GM18517 (cell line): ENCODE measurements around the gene CNOT6.
"Not testable (repeated sequence)": the region's sequence is repeated elsewhere in the genome, so short reads cannot be mapped to it uniquely, and the experiment has no call there.

Experiments
- ATAC-seq: cut with Tn5 transposase; IDR thresholded peaks from one replicate; pipeline ENCODE4 v1.9.1; 2021; ENCODE audit warnings: mild to moderate bottlenecking, moderate library complexity; ENCODE audit not compliant: unreplicated experiment

CNOT6 gene

DNA sequence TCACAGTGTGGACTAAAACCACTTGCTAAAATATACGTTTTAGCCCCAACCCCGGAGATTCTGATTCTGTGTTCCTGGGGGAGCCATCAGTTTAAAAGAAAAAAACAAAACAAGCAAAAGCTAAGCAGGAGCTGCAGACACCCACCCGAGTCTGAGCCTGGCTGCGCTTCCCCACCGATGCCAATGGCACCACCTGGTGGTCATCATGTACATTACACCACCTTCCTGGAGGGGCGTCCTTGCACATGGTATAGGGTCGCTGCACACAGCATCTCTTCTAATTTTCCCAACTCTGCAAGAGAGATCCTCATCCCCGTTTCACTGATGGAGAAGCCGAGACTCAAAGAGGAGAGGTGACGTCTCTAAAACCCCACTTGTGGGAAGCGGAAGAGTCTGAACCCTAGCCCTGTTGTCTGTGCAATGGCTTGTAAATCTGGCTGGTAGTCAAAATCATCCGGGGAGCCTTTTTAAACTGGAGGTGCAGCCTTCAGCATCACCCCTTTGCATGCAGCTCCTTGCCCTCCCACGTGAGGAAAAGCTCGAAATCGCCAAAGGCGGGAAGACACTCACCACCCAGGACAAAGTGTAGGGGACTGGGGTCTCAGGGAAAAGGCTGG lies 23.1 kb upstream of the CNOT6 start:
- no peak for ATAC-seq

DNA sequence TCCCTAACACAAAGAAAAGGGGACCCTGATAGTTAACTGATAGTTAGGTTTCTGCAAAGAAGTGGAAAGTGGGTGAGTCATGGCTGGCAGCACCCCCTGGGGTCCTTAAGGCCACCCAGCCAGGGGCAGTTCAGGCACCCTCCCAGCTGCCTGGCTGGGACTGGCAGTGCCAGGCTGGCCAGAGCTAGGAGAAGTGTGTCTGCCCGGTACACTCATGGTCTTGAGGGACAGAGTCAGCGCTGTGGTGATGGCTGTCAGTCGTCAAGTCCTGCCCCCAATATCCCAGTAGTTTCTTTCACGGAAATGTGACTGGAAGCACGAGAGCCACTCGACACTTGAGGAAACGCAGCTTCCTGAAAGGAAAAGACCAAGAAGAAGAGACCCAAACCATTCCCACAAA lies 22.3 kb upstream of the CNOT6 start:
- ATAC-seq, result no peak

DNA sequence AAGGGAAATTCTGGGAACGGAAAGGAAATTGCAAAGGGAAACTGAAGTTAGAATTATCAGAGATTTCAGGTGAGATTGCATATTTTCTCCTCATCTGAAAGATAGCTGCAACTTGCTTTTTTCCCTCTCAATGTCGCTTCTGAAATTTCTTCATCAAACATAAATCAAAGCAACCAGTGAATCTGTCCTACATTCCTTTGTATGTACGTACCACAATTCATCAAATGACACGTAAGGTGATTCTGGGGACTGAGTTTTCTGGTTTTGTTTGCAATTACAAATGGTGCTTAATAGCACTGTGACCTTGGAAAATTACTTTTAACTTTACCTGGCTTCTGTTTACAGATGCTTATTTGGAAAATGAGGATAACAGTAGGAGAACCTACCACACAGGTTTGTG lies 21.9 kb upstream of the CNOT6 start:
- ATAC-seq, result no peak

DNA sequence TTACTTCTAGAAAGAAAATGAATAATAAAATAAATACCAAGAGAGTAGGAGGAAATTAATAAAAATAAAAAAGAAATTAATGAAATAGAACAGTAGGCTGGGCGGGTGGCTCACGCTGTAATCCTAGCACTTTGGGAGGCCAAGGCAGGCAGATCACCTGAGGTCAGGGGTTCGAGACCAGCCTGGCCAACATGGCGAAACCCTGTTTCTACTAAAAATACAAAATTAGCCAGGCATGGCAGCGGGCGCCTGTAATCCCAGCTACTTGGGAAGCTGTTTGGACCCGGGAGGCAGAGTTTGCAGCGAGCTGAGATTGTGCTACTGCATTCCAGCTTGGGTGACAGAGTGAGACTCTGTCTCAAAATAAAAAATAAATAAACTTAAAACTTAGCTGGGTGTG lies 20.8 kb upstream of the CNOT6 start:
- not testable (repeated sequence) for ATAC-seq

DNA sequence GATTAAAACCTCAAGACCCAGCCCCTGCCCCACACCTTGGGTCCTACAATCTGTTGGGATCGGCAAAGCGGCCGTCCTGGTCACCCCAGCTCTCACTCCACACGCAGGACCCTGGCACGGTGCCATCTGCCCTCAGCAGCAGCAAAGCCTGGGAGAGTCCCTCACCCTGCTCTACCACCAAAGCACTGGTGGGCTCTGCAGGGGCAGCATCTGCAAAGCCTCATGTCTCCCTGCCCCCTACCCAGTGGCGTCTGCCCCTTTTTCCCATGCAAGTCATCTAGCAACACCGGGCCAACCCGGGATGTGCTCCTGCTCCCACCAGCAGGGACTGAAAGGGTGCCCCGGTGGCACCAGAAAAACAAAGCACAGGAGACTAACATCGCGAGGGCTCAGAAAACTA lies 19.6 kb upstream of the CNOT6 start:
- ATAC-seq, result no peak

DNA sequence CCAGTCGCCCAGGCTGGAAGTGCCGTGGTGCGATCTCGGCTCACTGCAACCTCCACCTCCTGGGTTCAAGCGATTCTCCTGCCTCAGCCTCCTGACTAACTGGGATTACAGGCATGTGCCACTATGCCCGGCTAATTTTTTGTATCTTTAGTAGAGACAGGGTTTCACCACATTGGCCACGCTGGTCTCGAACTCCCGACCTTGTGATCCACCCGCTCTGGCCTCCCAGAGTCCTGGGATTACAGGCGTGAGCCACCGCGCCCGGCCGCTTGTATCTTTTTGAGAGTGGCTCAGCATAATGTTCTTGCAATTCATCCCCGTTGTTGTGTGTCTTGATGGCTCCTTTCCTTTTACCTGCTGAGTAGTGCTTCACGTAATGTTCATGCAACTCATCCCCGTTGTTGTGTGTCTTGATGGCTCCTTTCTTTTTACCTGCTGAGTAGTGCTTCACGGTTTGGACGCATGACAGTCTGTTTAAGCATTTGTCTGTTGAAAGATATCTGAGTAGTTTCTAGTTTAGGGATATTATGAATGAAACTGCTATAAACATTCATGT lies 18.1 kb upstream of the CNOT6 start:
- not testable (repeated sequence) for ATAC-seq

DNA sequence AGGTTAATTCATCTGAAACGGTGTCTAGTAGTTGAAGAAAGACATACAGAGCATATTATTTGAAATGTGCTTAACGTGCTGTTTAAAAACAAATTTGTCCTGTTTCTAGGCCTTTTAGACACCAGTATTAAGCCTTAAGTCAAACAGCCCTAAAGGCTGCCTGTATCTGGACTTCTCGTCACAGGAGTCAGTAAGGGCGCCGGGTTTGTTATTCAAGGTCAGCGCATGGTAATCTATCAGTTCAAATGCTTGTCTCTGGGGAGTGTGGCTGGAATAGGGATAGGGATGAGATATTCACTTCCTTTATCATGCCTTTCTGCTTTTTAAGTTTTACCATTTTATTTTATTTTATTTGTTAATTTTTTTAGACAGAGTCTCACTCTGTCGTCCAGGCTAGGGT lies 9.4 kb upstream of the CNOT6 start:
- ATAC-seq, result no peak

DNA sequence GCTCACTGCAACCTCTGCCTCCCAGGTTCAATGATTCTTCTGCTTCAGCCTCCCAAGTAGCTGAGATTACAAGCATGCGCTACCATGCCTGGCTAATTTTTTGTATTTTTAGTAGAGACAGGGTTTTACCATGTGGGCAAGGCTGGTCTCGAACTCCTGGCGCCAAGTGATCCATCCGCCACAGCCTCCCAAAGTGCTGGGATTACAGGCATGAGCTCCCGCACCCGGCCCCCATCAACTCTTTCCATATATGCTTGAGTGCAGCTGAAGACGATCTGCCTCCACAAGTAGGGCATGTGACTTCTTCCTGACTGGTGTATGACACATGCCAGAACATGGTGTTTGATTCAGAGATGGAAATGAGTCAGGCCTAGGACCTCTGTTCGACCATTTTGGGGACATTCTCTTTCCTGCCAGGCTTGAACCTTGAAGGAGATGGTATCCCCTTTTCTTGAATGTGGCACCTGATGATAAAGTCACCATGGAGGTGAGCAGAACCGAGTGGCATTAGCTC lies 7.5 kb upstream of the CNOT6 start:
- ATAC-seq, result no peak

DNA sequence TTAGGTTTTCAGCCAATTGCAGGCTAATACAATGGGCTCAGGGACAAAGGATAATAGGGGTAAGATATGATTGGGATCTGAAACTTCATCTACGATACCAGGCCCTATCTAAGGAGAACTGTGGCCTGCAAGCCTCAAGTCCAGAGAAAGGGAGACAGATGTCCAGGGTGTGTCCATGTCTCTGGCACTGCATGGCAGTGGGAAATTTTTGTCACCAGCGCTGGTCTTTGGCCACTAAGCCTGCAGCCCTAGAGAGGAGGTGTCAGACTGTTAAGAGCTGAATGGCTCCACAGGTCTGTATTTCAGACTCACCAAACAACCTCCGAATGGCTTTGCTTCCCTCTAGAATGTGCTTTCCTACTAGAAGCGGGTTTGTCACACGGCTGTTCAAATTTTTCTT lies 6.6 kb upstream of the CNOT6 start:
- ATAC-seq, result no peak

DNA sequence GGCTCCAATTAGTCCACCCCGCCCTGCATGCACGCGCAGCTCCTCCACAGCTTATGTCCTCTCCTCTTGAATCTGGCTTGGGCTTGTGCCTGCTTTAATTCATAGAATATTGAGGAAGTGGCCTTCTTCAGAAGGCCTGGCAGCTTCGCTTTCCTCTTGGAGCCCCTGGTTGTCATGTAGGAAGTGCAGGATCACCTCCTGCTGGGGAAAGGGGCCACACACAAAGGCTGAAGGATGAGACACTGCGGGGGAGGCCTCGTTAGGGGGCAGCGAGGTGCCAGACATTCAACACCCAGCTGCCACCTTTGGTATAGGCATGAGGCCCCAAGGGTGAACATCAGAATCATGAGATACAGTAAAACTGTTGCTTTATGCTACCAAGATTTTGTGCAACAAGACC lies 2.7 kb upstream of the CNOT6 start:
- ATAC-seq, result no peak

DNA sequence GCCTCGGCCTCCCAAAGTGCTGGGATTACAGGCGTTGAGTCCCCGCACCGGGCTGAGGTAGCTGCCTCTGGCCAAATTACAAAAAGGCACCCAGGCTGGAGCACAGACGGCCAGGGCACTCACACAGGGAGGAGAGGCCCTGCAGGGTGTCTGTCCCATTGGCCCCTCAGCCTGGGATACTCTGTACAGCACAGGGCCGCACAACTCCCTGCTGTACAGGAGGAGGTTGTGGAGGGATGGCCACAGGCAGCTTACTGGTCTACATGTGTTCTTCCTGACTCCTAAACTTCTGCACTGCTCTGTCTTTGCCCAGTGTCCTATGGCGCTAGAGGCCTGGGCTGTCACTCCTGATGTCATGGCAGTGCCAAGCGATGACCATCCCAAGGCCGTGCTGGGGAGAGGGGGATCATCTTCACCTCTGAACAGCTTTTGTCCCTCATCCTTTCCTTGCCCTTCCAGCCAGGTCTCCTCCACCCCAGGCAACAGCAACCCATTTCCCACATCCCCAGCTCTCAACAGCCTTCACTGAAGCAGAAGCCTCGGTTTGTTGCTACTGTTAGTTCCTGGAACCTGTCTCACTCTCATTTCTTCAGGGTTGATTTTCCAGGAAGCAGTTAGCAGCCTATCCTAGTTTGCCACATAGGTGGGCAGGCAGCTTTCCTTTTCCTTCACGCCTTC lies 1.8 kb upstream of the CNOT6 start:
- no peak for ATAC-seq

DNA sequence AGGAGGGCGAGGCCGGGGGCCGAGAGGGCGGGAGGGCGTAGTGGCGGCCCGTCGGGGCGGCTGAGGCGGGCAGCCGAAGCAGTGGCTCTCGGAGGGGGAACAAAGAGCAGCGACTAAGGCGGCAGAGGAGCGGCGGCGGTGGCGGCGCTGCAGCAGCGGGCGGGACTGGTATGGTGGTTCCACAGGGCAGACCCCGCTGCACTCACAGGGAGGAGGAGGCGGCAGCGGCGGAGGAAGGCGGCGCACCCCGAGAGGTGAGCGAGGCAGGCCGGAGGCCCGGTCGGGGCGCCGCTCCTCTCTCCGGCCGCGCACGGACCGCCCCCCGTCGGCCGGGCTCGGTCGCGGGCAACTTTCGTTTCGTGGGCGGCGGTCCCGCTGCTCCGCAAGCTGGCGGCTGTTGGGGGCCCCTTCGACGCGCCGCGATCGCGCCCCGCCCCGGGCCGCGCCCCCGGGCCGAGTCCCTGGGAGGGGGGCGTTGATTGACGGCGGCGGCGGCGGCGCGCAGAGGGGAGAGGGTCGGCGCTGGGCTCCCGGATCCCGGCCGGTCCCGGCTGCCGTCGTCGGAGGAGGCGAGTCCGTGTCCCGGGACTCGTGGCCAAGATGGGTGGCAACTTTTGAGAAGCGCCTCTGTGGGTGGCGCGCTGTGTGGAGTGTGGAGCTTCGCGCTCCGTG lies 467 bp downstream of the CNOT6 start:
- ATAC-seq, result peak; percentile 41

DNA sequence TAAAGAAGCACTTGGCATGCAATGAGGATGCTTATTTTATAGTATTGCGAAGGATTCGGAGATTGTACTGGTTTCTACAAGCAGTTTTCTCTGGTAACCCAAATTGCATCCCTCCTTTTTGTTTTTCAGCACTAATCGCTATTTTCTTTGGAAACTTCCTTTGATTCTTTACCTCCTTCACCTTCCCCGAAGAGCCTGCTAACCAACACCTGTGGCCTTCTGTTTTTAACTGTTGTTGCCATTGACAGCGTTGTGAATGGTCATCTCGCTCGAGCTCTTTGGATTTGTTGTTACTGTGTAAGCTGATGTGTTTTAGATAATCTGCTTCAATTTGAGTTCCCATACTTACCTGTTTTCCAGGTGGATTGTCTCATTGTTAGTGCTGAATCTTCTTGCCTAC lies 1.1 kb downstream of the CNOT6 start:
- no peak for ATAC-seq

DNA sequence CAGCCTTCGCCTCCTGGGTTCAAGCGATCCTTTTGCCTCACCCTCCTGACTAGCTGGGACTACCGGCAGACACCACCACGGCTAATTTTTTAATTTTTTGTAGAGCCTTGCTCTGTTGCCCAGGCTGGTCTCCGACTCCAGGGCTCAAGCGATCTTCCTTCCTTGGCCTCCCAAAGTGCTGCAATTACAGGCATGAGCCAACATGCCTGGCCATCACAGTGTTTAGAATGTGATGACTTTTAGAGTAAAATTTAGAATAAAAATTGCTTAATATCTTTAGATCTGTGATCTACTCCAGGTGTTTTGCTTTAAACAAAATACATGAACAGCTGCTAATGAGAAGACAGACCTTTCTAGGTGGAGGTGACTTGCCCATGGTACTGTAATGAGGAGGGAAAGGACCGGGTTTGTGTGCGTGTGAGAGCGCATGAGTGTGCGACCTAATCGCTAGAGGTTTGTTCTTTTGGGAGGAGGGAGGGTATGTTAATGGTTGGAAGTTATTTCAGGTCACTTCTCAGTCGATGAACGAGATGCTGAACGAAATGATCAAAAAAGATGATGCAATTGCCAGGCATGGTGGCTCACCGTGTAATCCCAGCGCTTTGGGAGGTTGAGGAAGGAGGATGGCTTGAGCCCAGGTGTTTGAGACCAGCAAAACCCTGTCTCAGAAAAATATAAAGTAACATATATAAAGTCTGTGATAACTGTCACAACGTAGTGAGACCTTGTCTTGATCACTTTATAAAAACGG lies 2.0 kb downstream of the CNOT6 start:
- no peak for ATAC-seq

DNA sequence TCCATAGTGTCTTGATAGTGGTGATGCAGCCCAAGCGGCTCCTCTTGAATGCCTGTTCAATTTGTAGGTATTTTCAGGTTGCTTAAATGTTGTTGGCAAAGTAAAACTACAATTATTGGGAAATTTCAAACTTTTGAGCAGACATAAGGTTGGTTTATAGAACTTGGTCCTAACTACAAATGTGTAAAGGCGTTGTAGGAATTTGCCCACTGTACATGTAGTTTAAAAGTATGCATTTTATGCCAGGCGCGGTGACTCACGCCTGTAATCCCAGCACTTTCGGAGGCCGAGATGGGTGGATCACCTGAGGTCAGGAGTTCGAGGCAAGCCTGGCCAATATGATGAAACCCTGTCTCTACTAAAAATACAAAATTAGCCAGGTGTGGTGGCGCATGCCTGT lies 2.6 kb downstream of the CNOT6 start:
- ATAC-seq, result not testable (repeated sequence)

DNA sequence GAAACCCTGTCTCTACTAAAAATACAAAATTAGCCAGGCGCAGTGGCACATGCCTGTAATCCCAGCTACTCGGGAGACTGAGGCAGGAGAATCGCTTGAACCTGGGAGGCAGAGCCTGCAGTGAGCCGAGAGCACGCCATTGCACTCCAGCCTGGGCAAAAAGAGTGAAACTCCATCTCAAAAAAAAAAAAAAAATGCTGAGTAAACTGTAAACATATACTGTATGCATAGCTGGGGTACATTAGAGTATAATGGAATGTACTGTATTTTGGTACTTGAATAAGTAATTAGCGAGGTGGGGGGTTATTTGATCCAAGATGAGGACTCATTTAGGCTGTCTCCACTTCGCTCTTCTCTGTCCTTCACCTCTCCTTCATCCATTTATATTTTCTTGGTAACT lies 3.7 kb downstream of the CNOT6 start:
- not testable (repeated sequence) for ATAC-seq

DNA sequence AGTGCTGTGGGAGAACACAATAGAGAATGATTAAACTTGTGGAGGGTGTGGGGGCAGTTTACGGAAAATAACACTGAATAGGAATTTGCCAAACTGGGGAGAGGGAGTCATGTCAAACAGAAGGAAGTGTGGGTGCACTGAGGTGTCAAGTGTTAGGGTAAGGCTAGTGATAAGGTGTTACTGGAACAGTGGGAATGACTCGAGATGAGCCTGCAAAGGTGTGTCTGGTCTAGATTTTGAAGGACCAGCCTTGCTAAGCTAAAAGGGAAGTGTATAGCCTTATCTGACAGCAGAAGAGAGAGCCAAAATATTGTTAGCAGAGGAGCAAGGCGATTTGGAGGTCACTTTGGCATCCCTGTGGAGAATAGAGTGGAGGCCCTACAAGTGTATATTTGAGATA lies 4.2 kb downstream of the CNOT6 start:
- ATAC-seq, result no peak

DNA sequence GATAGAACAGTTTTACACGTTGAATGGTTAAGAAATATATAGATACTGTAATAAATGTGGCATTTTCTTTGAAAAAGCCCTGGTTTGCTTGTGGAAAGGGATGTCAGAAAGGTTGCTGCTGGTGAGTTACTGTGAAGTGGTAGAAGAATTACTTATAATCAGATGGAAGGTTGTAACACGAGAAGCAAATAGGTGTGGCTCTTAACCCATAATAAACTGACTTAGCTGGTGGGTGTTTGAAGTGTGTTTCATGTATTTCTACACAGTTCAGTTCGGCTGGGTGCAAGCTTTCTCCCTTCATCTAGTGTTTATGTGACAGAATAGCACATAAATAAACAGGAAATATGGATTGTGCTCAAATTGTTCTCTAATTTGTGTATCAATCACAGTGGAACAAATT lies 5.5 kb downstream of the CNOT6 start:
- no peak for ATAC-seq

DNA sequence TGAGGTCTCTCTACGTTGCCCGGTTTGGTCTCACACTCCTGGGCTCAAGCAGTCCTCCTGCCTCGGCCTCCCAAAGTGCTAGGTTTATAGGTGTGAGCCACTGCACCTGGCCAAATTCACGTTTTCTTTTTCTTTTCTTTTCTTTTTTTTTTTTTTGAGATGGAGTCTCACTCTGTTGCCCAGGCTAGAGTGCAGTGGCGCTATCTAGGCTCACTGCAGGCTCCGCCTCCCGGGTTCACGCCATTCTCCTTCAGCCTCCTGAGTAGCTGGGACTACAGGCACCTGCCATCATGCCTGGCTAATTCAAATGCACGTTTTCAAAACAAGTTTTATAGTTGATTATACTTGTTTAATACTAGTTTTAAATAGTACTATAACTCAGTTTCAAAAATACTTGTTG lies 6.1 kb downstream of the CNOT6 start:
- ATAC-seq, result not testable (repeated sequence)

DNA sequence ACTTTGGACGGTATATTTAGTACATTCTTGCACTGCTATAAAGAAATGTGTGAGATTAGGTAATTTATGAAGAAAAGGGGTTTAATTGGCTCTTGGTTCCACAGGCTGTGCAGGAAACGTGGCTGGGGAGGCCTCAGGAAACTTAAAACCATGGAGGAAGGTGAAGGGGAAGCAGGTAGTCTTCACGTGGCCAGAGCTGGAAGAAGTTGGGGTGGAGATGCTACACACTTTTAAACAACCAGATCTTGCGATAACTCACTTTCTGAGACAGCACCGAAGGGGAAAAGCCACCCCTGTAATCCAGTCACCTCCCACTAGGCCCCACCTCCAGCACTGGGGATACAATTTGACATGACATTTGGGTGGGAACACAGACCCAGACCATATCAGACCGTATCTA lies 13.5 kb downstream of the CNOT6 start:
- no peak for ATAC-seq

DNA sequence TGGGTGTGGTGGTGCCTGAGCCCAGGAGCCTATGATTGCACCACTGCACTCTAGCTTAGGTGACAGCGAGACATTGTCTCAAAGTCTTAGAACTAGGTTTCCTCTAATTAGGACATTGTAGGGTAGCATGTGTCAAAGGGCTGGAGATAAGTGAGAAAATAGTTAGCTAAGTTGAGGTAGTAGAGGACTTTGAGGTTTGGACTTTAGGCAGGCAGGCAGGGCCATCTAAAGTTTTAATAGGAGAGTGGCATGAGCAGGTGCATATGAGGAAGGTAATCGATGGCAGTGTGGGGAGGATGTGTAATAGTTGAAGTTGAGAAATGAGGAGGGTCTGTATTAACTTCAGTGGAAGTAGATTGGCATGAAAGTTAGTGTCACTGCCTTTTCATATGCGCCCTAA lies 21.1 kb downstream of the CNOT6 start:
- no peak for ATAC-seq
